Activated B cell treated with CpG ODN at 0.5 μM for 24 hours (primary cell): ENCODE results near the gene NIPSNAP2. TPM values are rescaled to one million over a fixed set of nuclear protein-coding genes. Genes with fewer than 3 reads are reported as not detected.

Experiments used
- ATAC-seq: fragments of 200-7000 bp; cut with Tn5 transposase; one replicate; pipeline ENCODE4 v1.10.0; 2021; ENCODE audit warnings: low read depth, mild to moderate bottlenecking, moderate library complexity
- CTCF ChIA-PET: fragments of 350-600 bp; sonication (Branson Sonifier 250); formaldehyde crosslinking; loops from one replicate; lab custom pipeline; 2021; ENCODE audit warnings: antibody characterized with exemption; lab: Charles Lee
- POLR2A ChIA-PET: fragments of 350-600 bp; sonication (Branson Sonifier 250); formaldehyde crosslinking; loops from one replicate; lab custom pipeline; 2021; ENCODE audit warnings: antibody characterized with exemption; lab: Charles Lee
- DNase-seq: peaks from one replicate; pipeline ENCODE4 v3.0.0; 2022
- H3K27ac Mint-ChIP-seq: one replicate; pipeline ENCODE4 v1.8.0; 2020; ENCODE audit warnings: mixed read lengths
- H3K27me3 Mint-ChIP-seq: one replicate; pipeline ENCODE4 v1.8.0; 2021; ENCODE audit warnings: mixed read lengths
- H3K36me3 Mint-ChIP-seq: one replicate; pipeline ENCODE4 v1.8.0; 2021; ENCODE audit warnings: low read depth, mixed read lengths
- H3K4me1 Mint-ChIP-seq: one replicate; pipeline ENCODE4 v1.8.0; 2021; ENCODE audit warnings: mixed read lengths
- H3K4me3 Mint-ChIP-seq: one replicate; pipeline ENCODE4 v1.8.0; 2020; ENCODE audit warnings: mild to moderate bottlenecking, mixed read lengths
- H3K9me3 Mint-ChIP-seq: one replicate; pipeline ENCODE4 v1.8.0; 2020; ENCODE audit warnings: mixed read lengths
- intact Hi-C: fragments of 100-400 bp; cut with micrococcal nuclease; formaldehyde crosslinking; loops from one replicate; pipeline ENCODE4 v1.15.1; 2024
- total RNA-seq: library from RNA; stranded (reverse); gene quantifications from 2 replicates; pipeline ENCODE4 v1.2.3, GENCODE V29; 2022
- TF ChIP-seq, protein P1 (sequence below): fragments of 200-600 bp; IDR thresholded peaks from one replicate; pipeline ENCODE4 v1.8.0; 2022; ENCODE audit warnings: antibody characterized with exemption, mild to moderate bottlenecking

NIPSNAP2 gene
- total RNA-seq, 1 donor from 2014 or later, result 43.8 TPM

DNA sequence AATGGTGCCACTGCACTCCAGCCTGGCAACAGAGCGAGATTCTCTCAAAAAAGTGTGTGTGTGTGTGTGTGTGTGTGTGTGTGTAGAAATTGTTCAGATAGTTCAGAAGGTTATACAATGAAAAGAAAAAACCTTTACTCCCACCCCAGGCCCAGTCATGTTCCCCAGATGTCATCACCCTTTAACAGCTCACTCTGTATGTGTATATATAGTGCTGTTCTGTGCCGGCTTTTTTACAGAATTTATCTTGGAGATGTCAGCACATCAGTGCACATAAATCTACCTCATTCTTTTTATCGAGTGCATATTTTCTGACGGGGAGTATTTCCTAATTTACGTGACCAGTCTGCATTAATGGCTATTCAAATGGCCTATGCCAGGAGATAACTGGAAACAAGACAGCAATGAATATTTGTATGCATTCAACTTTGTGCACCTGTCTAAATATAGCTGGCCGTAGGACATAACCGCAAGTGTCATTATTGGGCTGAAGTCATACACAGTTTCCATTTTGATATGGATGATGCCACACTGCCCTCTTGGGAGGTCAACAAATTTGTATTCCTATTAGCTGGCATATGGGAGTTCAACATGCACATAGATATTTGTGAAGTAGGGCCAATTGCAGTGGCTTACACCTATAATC, 11.7 kb downstream of the NIPSNAP2 start:
- DNase-seq, result no peak
- Mint-ChIP-seq H3K4me3 (no peak overlapping the region), H3K4me1 (peaks cover 5% of the 10 kb centered on the region), H3K27ac (no peak overlapping the region), H3K27me3 (no peaks in the 10 kb centered on the region), H3K9me3 (no peaks in the 10 kb centered on the region), H3K36me3 (peaks cover 37% of the 10 kb centered on the region)
- POLR2A ChIA-PET, result no interaction called here
- CTCF ChIA-PET, result interaction anchor here (1.0 kb wide), 1 partner anchor 12 kb away, joined by 3 read pairs; no protein-coding TSS in a partner anchor
- intact Hi-C loops, result no loop called here
- ATAC-seq, result no peak
- TF ChIP-seq, protein P1, sequence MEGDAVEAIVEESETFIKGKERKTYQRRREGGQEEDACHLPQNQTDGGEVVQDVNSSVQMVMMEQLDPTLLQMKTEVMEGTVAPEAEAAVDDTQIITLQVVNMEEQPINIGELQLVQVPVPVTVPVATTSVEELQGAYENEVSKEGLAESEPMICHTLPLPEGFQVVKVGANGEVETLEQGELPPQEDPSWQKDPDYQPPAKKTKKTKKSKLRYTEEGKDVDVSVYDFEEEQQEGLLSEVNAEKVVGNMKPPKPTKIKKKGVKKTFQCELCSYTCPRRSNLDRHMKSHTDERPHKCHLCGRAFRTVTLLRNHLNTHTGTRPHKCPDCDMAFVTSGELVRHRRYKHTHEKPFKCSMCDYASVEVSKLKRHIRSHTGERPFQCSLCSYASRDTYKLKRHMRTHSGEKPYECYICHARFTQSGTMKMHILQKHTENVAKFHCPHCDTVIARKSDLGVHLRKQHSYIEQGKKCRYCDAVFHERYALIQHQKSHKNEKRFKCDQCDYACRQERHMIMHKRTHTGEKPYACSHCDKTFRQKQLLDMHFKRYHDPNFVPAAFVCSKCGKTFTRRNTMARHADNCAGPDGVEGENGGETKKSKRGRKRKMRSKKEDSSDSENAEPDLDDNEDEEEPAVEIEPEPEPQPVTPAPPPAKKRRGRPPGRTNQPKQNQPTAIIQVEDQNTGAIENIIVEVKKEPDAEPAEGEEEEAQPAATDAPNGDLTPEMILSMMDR, result no peak

DNA sequence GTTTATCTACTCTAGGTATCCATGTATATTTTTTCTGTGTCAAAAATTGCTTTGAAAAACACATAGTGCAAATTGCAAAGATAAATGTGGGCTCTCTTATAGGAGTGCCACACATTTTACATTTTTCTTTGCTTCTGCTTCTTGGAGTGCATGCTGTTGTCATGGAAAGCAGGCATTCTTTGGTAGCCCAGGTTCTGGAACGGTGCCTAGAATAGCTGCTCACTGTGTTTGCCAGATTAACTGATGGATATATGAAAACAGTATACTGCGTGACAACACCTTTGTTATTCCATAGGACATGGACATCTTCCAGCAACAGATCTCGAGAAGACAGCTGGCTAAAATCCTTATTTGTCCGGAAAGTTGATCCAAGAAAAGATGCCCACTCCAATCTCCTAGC, 13.4 kb downstream of the NIPSNAP2 start:
- intact Hi-C loops, result no loop called here
- no peak overlapping the region for H3K27ac Mint-ChIP-seq
- no peaks in the 10 kb centered on the region for H3K9me3 Mint-ChIP-seq
- ATAC-seq (no peak), DNase-seq (no peak)
- H3K27me3 Mint-ChIP-seq, result no peaks in the 10 kb centered on the region
- H3K36me3 Mint-ChIP-seq, result peaks cover 49% of the 10 kb centered on the region
- ChIA-PET POLR2A (interaction anchor here (0.6 kb wide), 1 partner anchor 10 kb away, joined by 4 read pairs; no protein-coding TSS in a partner anchor), CTCF (interaction anchor here (1.6 kb wide), 1 partner anchor 96 kb away, joined by 5 read pairs; no protein-coding TSS in a partner anchor)
- peaks cover 5% of the 10 kb centered on the region for H3K4me1 Mint-ChIP-seq
- no peak overlapping the region for H3K4me3 Mint-ChIP-seq
- TF ChIP-seq, protein P1, result no peak

DNA sequence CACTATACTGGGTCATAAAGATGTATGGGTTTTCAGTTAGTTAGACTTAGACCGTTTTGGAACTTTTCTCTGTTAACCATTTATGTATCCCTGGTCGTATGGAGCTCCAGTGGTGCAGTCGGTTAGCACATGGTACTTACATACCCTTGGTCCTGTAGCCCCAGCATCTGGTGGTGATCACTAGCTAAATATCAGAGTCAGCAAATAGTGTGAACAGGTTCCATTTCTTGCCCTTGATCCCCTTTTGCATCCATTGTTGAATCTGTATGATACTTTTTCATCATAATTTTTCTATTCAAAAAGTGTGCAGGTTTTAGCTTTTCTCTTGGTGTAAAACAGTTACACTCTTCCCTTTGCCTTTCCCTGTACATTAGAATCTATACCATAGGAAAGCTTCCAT, 15.9 kb downstream of the NIPSNAP2 start:
- DNase-seq (no peak), ATAC-seq (no peak)
- ChIA-PET CTCF (no interaction called here), POLR2A (no interaction called here)
- TF ChIP-seq, protein P1, result no peak
- Mint-ChIP-seq H3K9me3 (no peaks in the 10 kb centered on the region), H3K36me3 (peaks cover 62% of the 10 kb centered on the region), H3K4me3 (no peak overlapping the region), H3K27me3 (no peaks in the 10 kb centered on the region), H3K4me1 (peaks cover 5% of the 10 kb centered on the region), H3K27ac (no peak overlapping the region)
- intact Hi-C loops, result no loop called here

DNA sequence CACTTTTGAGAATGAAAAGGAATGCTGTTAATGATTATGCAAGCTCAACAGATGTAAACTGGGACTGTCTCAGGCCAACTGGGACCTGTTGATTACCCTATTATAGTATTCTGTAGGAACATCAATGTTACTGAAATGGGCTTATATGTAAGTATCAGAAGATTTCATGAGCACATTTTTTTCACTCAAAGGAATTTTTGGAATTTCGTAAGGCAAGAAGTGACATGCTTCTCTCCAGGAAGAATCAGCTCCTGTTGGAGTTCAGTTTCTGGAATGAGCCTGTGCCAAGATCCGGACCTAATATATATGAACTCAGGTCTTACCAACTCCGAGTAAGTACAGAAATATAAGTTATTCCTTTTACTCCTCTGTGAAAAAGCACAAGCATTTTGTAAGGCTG, 19.2 kb downstream of the NIPSNAP2 start:
- no peak overlapping the region for H3K4me3 Mint-ChIP-seq
- ATAC-seq (no peak), DNase-seq (no peak)
- H3K27me3 Mint-ChIP-seq, result no peaks in the 10 kb centered on the region
- intact Hi-C loops, result no loop called here
- CTCF ChIA-PET, result interaction anchor here (0.9 to 1.1 kb wide), 2 partner anchors 18 to 91 kb away, joined by 3 read pairs; no protein-coding TSS in a partner anchor
- peaks cover 69% of the 10 kb centered on the region for H3K36me3 Mint-ChIP-seq
- no peak overlapping the region for H3K27ac Mint-ChIP-seq
- POLR2A ChIA-PET, result no interaction called here
- no peaks in the 10 kb centered on the region for H3K4me1 Mint-ChIP-seq
- TF ChIP-seq, protein P1, result no peak
- H3K9me3 Mint-ChIP-seq, result no peaks in the 10 kb centered on the region

DNA sequence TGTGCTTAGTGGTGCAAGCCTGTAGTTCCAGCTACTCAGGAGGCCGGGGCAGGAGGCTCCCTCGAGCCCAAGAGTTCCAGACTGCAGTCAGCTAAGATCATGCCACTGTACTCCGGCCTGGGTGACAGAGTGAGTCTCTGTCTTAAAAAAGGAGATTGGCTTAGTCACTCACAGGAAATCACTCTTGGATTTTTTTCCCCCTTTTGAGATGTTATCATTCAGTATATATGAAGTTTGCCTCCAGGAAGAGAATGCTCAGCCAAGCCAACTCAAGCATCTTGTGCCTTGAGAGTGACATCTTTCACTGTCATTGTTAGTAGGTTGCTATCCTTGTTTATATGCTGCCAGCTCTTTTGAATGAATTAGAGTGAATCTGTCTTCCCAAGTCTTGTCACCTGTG, 28.0 kb downstream of the NIPSNAP2 start:
- peaks cover 75% of the 10 kb centered on the region for H3K36me3 Mint-ChIP-seq
- H3K27me3 Mint-ChIP-seq, result no peaks in the 10 kb centered on the region
- POLR2A ChIA-PET, result no interaction called here
- CTCF ChIA-PET, result no interaction called here
- DNase-seq, result no peak
- H3K27ac Mint-ChIP-seq, result no peak overlapping the region
- TF ChIP-seq, protein P1, result no peak
- intact Hi-C loops, result no loop called here
- H3K4me3 Mint-ChIP-seq, result no peak overlapping the region
- no peaks in the 10 kb centered on the region for H3K4me1 Mint-ChIP-seq
- no peak for ATAC-seq
- H3K9me3 Mint-ChIP-seq, result no peaks in the 10 kb centered on the region
